AG04450 (cell line): Measurements from ENCODE around the gene LHFPL2. TPM values are rescaled to one million over a fixed set of nuclear protein-coding genes. Genes with fewer than 3 reads are reported as not detected.

Experiments used
- CTCF ChIA-PET: fragments of 300-600, 350-600 bp; formaldehyde crosslinking; extraction: SDS; loops from one replicate; lab custom pipeline; 2022; ENCODE audit warnings: antibody characterized with exemption, inconsistent platforms; lab: Charles Lee
- POLR2A ChIA-PET: fragments of 350-600 bp; formaldehyde crosslinking; extraction: SDS; loops from one replicate; lab custom pipeline; 2021; ENCODE audit warnings: antibody characterized with exemption, inconsistent platforms; lab: Yijun Ruan, JAX
- DNase-seq: peaks from one replicate; pipeline ENCODE4 v3.0.0-alpha.2; 2011; ENCODE audit warnings: low read depth, low spot score
- H3K27ac ChIP-seq: one replicate; pipeline ENCODE4 v1.5.1; 2012; ENCODE audit warnings: low read depth, low read length, control low read depth
- H3K27me3 ChIP-seq: one replicate; pipeline ENCODE4 v1.6.0; 2012; ENCODE audit warnings: low read length; ENCODE audit not compliant: control insufficient read depth, insufficient read depth
- H3K4me3 ChIP-seq: 2 replicates; pipeline ENCODE4 v1.5.1; 2011; ENCODE audit warnings: mild to moderate bottlenecking, low read depth, low read length, control low read depth
- H3K9me3 ChIP-seq: 2 replicates; pipeline ENCODE4 v1.5.1; 2012; ENCODE audit warnings: low read length; ENCODE audit not compliant: control insufficient read depth, insufficient read depth
- CTCF ChIP-seq: IDR thresholded peaks from 2 replicates; pipeline ENCODE4 v1.5.1; 2011; ENCODE audit warnings: low read depth, low read length, control low read depth, inconsistent platforms
- polyA plus RNA-seq: library from polyadenylated mRNA; depleted of rRNA; stranded (reverse); fragments of >200 nt; gene quantifications from 2 replicates; pipeline ENCODE4 v1.2.3, GENCODE V29; 2011

LHFPL2 gene
- polyA plus RNA-seq, 1 experiment: 20.1 TPM

- no peak overlapping the region for H3K4me3 ChIP-seq
- H3K27me3 ChIP-seq: no peaks in the 10 kb centered on the region
- H3K27ac ChIP-seq: peak overlapping the region; percentile 91
- ChIA-PET POLR2A (no interaction called here), CTCF (interaction anchor here (1.0 to 1.2 kb wide), 2 partner anchors 130 to 302 kb away, joined by 4 read pairs; no protein-coding TSS in a partner anchor)
- no peak for TF ChIP-seq CTCF
- no peaks in the 10 kb centered on the region for H3K9me3 ChIP-seq
- peak; percentile 70 for DNase-seq
Observed at GRCh38 chr5:78597068-78597973, 51.3 kb downstream of the LHFPL2 start.

- Histone ChIP-seq H3K9me3 (no peaks in the 10 kb centered on the region), H3K27ac (peak overlapping the region; percentile 93), H3K27me3 (no peaks in the 10 kb centered on the region), H3K4me3 (no peak overlapping the region)
- POLR2A ChIA-PET: interaction anchor here (0.7 kb wide), 1 partner anchor 69 kb away, joined by 3 read pairs; no protein-coding TSS in a partner anchor
- CTCF ChIA-PET: no interaction called here
- no peak for DNase-seq
- TF ChIP-seq CTCF: no peak
Observed at GRCh38 chr5:78595458-78595921, 53.1 kb downstream of the LHFPL2 start.

GRCh38 chr5:78594610-78595457 is 53.7 kb downstream of the LHFPL2 start:
- DNase-seq: peak; percentile 97
- CTCF ChIA-PET: interaction anchor here (1.4 kb wide), 1 partner anchor 33 kb away, joined by 5 read pairs; no protein-coding TSS in a partner anchor
- TF ChIP-seq CTCF: no peak
- Histone ChIP-seq H3K27ac (peak overlapping the region; percentile 93), H3K9me3 (no peaks in the 10 kb centered on the region), H3K4me3 (no peak overlapping the region), H3K27me3 (no peaks in the 10 kb centered on the region)
- POLR2A ChIA-PET: interaction anchor here (0.7 to 2.1 kb wide), 2 partner anchors 47 to 68 kb away, joined by 3 to 5 read pairs; no protein-coding TSS in a partner anchor

GRCh38 chr5:78594021-78594420 is 54.6 kb downstream of the LHFPL2 start:
- ChIA-PET POLR2A (interaction anchor here (2.1 kb wide), 1 partner anchor 46 kb away, joined by 5 read pairs; no protein-coding TSS in a partner anchor), CTCF (interaction anchor here (1.4 kb wide), 1 partner anchor 34 kb away, joined by 5 read pairs; no protein-coding TSS in a partner anchor)
- Histone ChIP-seq H3K27ac (peak overlapping the region; percentile 49), H3K4me3 (no peak overlapping the region), H3K27me3 (no peaks in the 10 kb centered on the region), H3K9me3 (no peaks in the 10 kb centered on the region)
- no peak for TF ChIP-seq CTCF
- no peak for DNase-seq
